H9 (cell line): ENCODE measurements around the gene DPYD. TPM values are rescaled to one million over a fixed set of nuclear protein-coding genes. Genes with fewer than 3 reads are reported as not detected.

Source experiments
- DNase-seq: peaks from one replicate; pipeline ENCODE4 v3.0.0-alpha.2; 2017
- H2AFZ ChIP-seq: one replicate; pipeline ENCODE4 v1.6.1; 2013; ENCODE audit warnings: mild to moderate bottlenecking, low read length, control low read depth, moderate library complexity
- H2AK5ac ChIP-seq: 2 replicates; pipeline ENCODE4 v1.6.1; 2013; ENCODE audit warnings: low read length, control low read depth, mixed read lengths; ENCODE audit not compliant: insufficient read length
- H2BK120ac ChIP-seq: one replicate; pipeline ENCODE4 v1.6.1; 2013; ENCODE audit warnings: low read depth, mild to moderate bottlenecking, low read length, control low read depth, inconsistent platforms; ENCODE audit not compliant: poor library complexity, severe bottlenecking
- H2BK12ac ChIP-seq: 2 replicates; pipeline ENCODE4 v1.6.1; 2013; ENCODE audit warnings: low read length, control low read depth, mixed read lengths, low read depth; ENCODE audit not compliant: insufficient read length
- H2BK15ac ChIP-seq: 2 replicates; pipeline ENCODE4 v1.6.1; 2013; ENCODE audit warnings: low read depth, low read length, control low read depth
- H2BK20ac ChIP-seq: one replicate; pipeline ENCODE4 v1.6.1; 2013; ENCODE audit warnings: low read depth, mild to moderate bottlenecking, low read length, control low read depth, inconsistent platforms; ENCODE audit not compliant: poor library complexity, severe bottlenecking
- H2BK5ac ChIP-seq: 2 replicates; pipeline ENCODE4 v1.6.1; 2013; ENCODE audit warnings: low read length, control low read depth, mixed read lengths; ENCODE audit not compliant: insufficient read length
- H3K14ac ChIP-seq: 2 replicates; pipeline ENCODE4 v1.6.1; 2013; ENCODE audit warnings: low read length, control low read depth; ENCODE audit not compliant: insufficient read depth
- H3K18ac ChIP-seq: 2 replicates; pipeline ENCODE4 v1.6.1; 2013; ENCODE audit warnings: low read depth, mild to moderate bottlenecking, mixed read lengths, low read length, control low read depth; ENCODE audit not compliant: insufficient read length
- H3K23ac ChIP-seq: 2 replicates; pipeline ENCODE4 v1.6.1; 2013; ENCODE audit warnings: low read length, control low read depth, mixed read lengths, low read depth; ENCODE audit not compliant: insufficient read length
- H3K23me2 ChIP-seq: 2 replicates; pipeline ENCODE4 v1.6.1; 2013; ENCODE audit warnings: low read depth, mild to moderate bottlenecking, mixed read lengths, low read length, control low read depth; ENCODE audit not compliant: insufficient read length, poor library complexity, severe bottlenecking
- H3K27ac ChIP-seq: 2 replicates; pipeline ENCODE4 v1.5.1; 2013; ENCODE audit warnings: low read length, control low read depth, mixed read lengths, low read depth; ENCODE audit not compliant: insufficient read length
- H3K27me3 ChIP-seq: 2 replicates; pipeline ENCODE4 v1.6.1; 2013; ENCODE audit warnings: low read length, control low read depth, inconsistent platforms; ENCODE audit not compliant: insufficient read depth
- H3K4ac ChIP-seq: 2 replicates; pipeline ENCODE4 v1.6.1; 2013; ENCODE audit warnings: low read depth, mild to moderate bottlenecking, control low read depth, inconsistent platforms, low read length, moderate library complexity
- H3K4me1 ChIP-seq: 2 replicates; pipeline ENCODE4 v1.6.1; 2013; ENCODE audit warnings: low read length, control low read depth, inconsistent platforms; ENCODE audit not compliant: insufficient read depth
- H3K4me2 ChIP-seq: 2 replicates; pipeline ENCODE4 v1.6.1; 2013; ENCODE audit warnings: low read length, control low read depth, mixed read lengths; ENCODE audit not compliant: insufficient read length, insufficient read depth
- H3K56ac ChIP-seq: 2 replicates; pipeline ENCODE4 v1.6.1; 2013; ENCODE audit warnings: low read depth, mild to moderate bottlenecking, mixed read lengths, low read length, control low read depth; ENCODE audit not compliant: insufficient read length
- H3K79me1 ChIP-seq: 2 replicates; pipeline ENCODE4 v1.6.1; 2013; ENCODE audit warnings: low read depth, mild to moderate bottlenecking, moderate library complexity, low read length, control low read depth, inconsistent platforms; ENCODE audit not compliant: insufficient read depth, poor library complexity, severe bottlenecking
- H3K79me2 ChIP-seq: 2 replicates; pipeline ENCODE4 v1.6.1; 2013; ENCODE audit warnings: low read length, control low read depth, inconsistent platforms; ENCODE audit not compliant: insufficient read depth
- H3K9ac ChIP-seq: 2 replicates; pipeline ENCODE4 v1.6.1; 2013; ENCODE audit warnings: low read length, control low read depth, mixed read lengths; ENCODE audit not compliant: insufficient read length; ENCODE audit errors: extremely low read depth
- H3K9me3 ChIP-seq: one replicate; pipeline ENCODE4 v1.6.1; 2013; ENCODE audit warnings: low read depth, low read length, inconsistent platforms; ENCODE audit not compliant: control insufficient read depth
- H3T11ph ChIP-seq: one replicate; pipeline ENCODE4 v1.6.1; 2013; ENCODE audit warnings: mild to moderate bottlenecking, low read length, control low read depth, inconsistent platforms
- H4K20me1 ChIP-seq: one replicate; pipeline ENCODE4 v1.6.1; 2013; ENCODE audit not compliant: control insufficient read depth, insufficient read length, insufficient read depth
- H4K5ac ChIP-seq: 2 replicates; pipeline ENCODE4 v1.6.1; 2013; ENCODE audit warnings: low read depth, mild to moderate bottlenecking, mixed read lengths, low read length, control low read depth; ENCODE audit not compliant: insufficient read length
- H4K8ac ChIP-seq: replicated peaks from 2 replicates; pipeline ENCODE4 v1.6.1; 2013; ENCODE audit warnings: low read length, control low read depth, mixed read lengths, low read depth; ENCODE audit not compliant: insufficient read length
- H4K91ac ChIP-seq: 2 replicates; pipeline ENCODE4 v1.6.1; 2013; ENCODE audit warnings: low read depth, mild to moderate bottlenecking, moderate library complexity, mixed read lengths, low read length, control low read depth; ENCODE audit not compliant: insufficient read length
- H3K27ac Mint-ChIP-seq, 3 experiments: 2 replicates in 2 of 3; 3 replicates in 1 of 3; pipeline ENCODE4 v1.8.0; 2020 to 2021; ENCODE audit warnings: mixed read lengths in 3 of 3, mild to moderate bottlenecking in 1 of 3, moderate library complexity in 1 of 3
- H3K27me3 Mint-ChIP-seq: 2 replicates; pipeline ENCODE4 v1.8.0; 2021; ENCODE audit warnings: low read depth, mild to moderate bottlenecking, moderate library complexity, mixed read lengths
- H3K36me3 Mint-ChIP-seq, 3 experiments: 2 replicates in 2 of 3; 3 replicates in 1 of 3; pipeline ENCODE4 v1.8.0; 2020 to 2021; ENCODE audit warnings: low read depth in 3 of 3, mixed read lengths in 3 of 3; ENCODE audit not compliant: insufficient read depth in 1 of 3
- H3K4me1 Mint-ChIP-seq, 2 experiments: 2 replicates each; pipeline ENCODE4 v1.8.0; 2020; ENCODE audit warnings: mixed read lengths in 2 of 2
- H3K4me3 Mint-ChIP-seq, 2 experiments: 2 replicates in 1 of 2; 3 replicates in 1 of 2; pipeline ENCODE4 v1.8.0; 2020 to 2021; ENCODE audit warnings: mild to moderate bottlenecking in 2 of 2, mixed read lengths in 2 of 2, moderate library complexity in 1 of 2
- H3K9me3 Mint-ChIP-seq, 2 experiments: 2 replicates in 1 of 2; 3 replicates in 1 of 2; pipeline ENCODE4 v1.8.0; 2020; ENCODE audit warnings: mild to moderate bottlenecking in 2 of 2, mixed read lengths in 2 of 2, moderate library complexity in 1 of 2
- WGBS: extraction: QIAGEN DNeasy Blood & Tissue Kit; methylation state at CpG from one replicate; pipeline ENCODE4 v1.1.7; 2013; ENCODE audit warnings: missing lambda C conversion rate, low lambda C conversion rate, mixed read lengths; ENCODE audit not compliant: insufficient read length; ENCODE audit errors: extremely low coverage; 5-methylcytosine and 5-hydroxymethylcytosine counted together
- total RNA-seq: library from RNA; stranded (reverse); gene quantifications from 2 replicates; pipeline ENCODE4 v1.2.1, GENCODE V29; 2021
- TF ChIP-seq, protein P1 (sequence below): fragments of 200-600 bp; sonication (generic); conservative IDR thresholded peaks from 3 replicates; pipeline ENCODE4 v1.8.0; 2021; ENCODE audit warnings: antibody characterized with exemption, mild to moderate bottlenecking

The DPYD gene
- total RNA-seq, 1 experiment from 2014 or later: 0.37 TPM

DNA sequence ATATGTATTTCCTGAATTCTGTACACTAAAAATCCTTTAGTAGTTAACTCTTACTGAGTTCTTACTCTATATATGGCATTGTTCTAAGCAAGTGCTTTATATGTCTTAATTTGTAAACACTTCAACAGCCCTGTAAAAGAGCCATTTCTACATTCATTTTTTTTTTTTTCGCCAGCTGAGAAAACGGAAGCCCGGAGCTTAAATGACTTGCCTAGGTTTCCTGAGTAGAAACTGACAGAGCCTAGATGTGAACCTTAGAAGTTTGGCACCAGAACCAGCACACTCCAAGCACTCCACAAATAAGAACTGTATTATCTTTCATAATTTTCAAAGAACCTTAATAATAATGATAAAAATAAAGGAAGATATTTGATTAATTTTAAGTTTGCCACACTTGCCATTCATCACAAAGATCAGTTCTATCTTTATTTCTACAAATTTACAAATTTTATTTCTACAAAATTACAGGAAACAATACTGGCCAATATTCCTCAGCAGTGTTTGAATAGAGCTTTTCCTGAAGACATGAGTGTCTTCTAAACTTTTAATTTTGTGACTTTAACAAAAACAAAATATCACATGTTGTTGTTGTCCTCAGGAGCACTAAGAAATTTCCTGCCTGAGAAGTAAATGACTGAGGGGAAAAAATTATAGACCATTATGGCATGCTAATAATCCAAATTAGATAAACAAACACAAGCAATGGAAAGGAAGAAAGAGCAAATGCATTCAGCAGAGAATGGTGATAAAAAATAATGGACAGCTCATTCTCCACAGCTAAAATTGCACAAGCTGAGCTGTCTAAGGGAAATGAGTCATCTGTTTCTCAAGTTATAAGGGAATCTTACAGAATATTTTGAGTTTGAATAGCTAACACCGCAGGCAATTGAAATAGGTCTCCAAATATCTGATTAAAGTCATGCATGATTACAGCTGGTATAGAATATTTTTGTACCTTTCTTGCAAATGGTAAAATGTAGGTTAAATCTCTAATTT lies 71.2 kb downstream of the DPYD start:
- no peak overlapping the region for H2AFZ ChIP-seq
- H3T11ph ChIP-seq: no peak overlapping the region
- no CpG with 5 or more reads among the region's 4 CpGs for WGBS
- no peak overlapping the region for H3K27ac ChIP-seq
- peaks cover 0 to 6% (median 5%) of the 10 kb centered on the region in 3 experiments; a peak in 3 of 7 replicates for H3K36me3 Mint-ChIP-seq
- H2BK15ac ChIP-seq: no peak overlapping the region
- H2BK12ac ChIP-seq: no peak overlapping the region
- H3K9me3 Mint-ChIP-seq: peaks cover 5% of the 10 kb centered on the region in 2 experiments; a peak in 4 of 5 replicates
- no peaks in the 10 kb centered on the region for H3K27me3 ChIP-seq
- no peak overlapping the region for H3K27ac Mint-ChIP-seq
- no peak overlapping the region for H3K4ac ChIP-seq
- no peak overlapping the region for H3K4me2 ChIP-seq
- no peak overlapping the region for H2BK120ac ChIP-seq
- no peak overlapping the region for H2AK5ac ChIP-seq
- H4K91ac ChIP-seq: no peak overlapping the region
- no peak overlapping the region for H3K4me3 Mint-ChIP-seq
- H2BK5ac ChIP-seq: no peak overlapping the region
- H3K4me1 ChIP-seq: no peaks in the 10 kb centered on the region
- no peak overlapping the region for H3K23ac ChIP-seq
- H2BK20ac ChIP-seq: no peak overlapping the region
- H4K20me1 ChIP-seq: no peaks in the 10 kb centered on the region
- no peak overlapping the region for H3K9ac ChIP-seq
- H3K4me1 Mint-ChIP-seq: no peaks in the 10 kb centered on the region
- no peak overlapping the region for H3K18ac ChIP-seq
- H4K5ac ChIP-seq: no peak overlapping the region
- no peak for DNase-seq
- no peaks in the 10 kb centered on the region for H3K79me1 ChIP-seq
- H3K79me2 ChIP-seq: no peaks in the 10 kb centered on the region
- peaks cover 6% of the 10 kb centered on the region for H3K9me3 ChIP-seq
- TF ChIP-seq, protein P1, sequence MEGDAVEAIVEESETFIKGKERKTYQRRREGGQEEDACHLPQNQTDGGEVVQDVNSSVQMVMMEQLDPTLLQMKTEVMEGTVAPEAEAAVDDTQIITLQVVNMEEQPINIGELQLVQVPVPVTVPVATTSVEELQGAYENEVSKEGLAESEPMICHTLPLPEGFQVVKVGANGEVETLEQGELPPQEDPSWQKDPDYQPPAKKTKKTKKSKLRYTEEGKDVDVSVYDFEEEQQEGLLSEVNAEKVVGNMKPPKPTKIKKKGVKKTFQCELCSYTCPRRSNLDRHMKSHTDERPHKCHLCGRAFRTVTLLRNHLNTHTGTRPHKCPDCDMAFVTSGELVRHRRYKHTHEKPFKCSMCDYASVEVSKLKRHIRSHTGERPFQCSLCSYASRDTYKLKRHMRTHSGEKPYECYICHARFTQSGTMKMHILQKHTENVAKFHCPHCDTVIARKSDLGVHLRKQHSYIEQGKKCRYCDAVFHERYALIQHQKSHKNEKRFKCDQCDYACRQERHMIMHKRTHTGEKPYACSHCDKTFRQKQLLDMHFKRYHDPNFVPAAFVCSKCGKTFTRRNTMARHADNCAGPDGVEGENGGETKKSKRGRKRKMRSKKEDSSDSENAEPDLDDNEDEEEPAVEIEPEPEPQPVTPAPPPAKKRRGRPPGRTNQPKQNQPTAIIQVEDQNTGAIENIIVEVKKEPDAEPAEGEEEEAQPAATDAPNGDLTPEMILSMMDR: no peak
- H3K23me2 ChIP-seq: no peaks in the 10 kb centered on the region
- H3K14ac ChIP-seq: no peak overlapping the region
- H3K27me3 Mint-ChIP-seq: no peaks in the 10 kb centered on the region
- no peak overlapping the region for H4K8ac ChIP-seq
- H3K56ac ChIP-seq: no peak overlapping the region
